ENCODE results near the gene ACRBP. TPM values are rescaled to one million over a fixed set of nuclear protein-coding genes. Genes with fewer than 3 reads are reported as not detected.
A peak's percentile ranks its signal among the peaks of the same experiment; 100 is the strongest.

ACRBP gene
- total and polyA plus RNA-seq, 9 donors: 0.30 to 2.9 (median 0.92) TPM

- Histone ChIP-seq H3K4me1 (ENCODE audit: insufficient read depth) (peaks cover 4% of the 10 kb centered on the region), H3K4me3 (no peak overlapping the region), H3K9me3 (no peaks in the 10 kb centered on the region), H3K36me3 (no peaks in the 10 kb centered on the region), H3K27ac (peak overlapping the region; percentile 87 to 93), H3K27me3 (no peaks in the 10 kb centered on the region)
- peak in 1 of 5 donors; percentile 41 for DNase-seq
- 66 to 77% (median 66%) methylated on average over 7 of the region's 7 CpGs for WGBS, 3 donors
- intact Hi-C loops (cut with DNase I): loop anchor here in 3 of 4 donors (5.0 to 10.0 kb wide), 5 partner anchors 48 to 213 kb away; partner anchors contain the start of genes ING4 (in 2 of the 3), P3H3 (in 1 of the 3) and ZNF384 (in 1 of the 3)
- TF ChIP-seq CTCF (IDR thresholded peaks at IDR 0.05): no peak
- no peak for TF ChIP-seq EP300 (IDR thresholded peaks at IDR 0.05)
- TF ChIP-seq POLR2A (IDR thresholded peaks at IDR 0.05): no peak
These were observed 32.6 kb downstream of the ACRBP start for GRCh38 chr12:6614513-6615172.

- WGBS, 3 donors: 4 to 5% (median 5%) methylated on average over 21 of the region's 21 CpGs
- intact Hi-C loops (cut with DNase I): loop anchor here in 2 of 4 donors (10.0 kb wide), 2 partner anchors 51 to 71 kb away; partner anchors contain the start of genes ING4 (in 1 of the 2) and ZNF384 (in 1 of the 2)
- Histone ChIP-seq H3K27me3 (no peaks in the 10 kb centered on the region), H3K4me1 (ENCODE audit: insufficient read depth) (peaks cover 4% of the 10 kb centered on the region), H3K9me3 (no peaks in the 10 kb centered on the region), H3K27ac (peak overlapping the region; percentile 87 to 93), H3K4me3 (no peak overlapping the region), H3K36me3 (no peaks in the 10 kb centered on the region)
- peak; percentile 94 to 97 (median 97) for DNase-seq
- TF ChIP-seq CTCF (IDR thresholded peaks at IDR 0.05): no peak
- no peak for TF ChIP-seq POLR2A (IDR thresholded peaks at IDR 0.05)
- no peak for TF ChIP-seq EP300 (IDR thresholded peaks at IDR 0.05)
These were observed 33.3 kb downstream of the ACRBP start for GRCh38 chr12:6613776-6614512.

GRCh38 chr12:6613015-6613775 is 34.0 kb downstream of the ACRBP start:
- no peak for TF ChIP-seq EP300 (IDR thresholded peaks at IDR 0.05)
- TF ChIP-seq POLR2A (IDR thresholded peaks at IDR 0.05): peak; percentile 39
- peak in 1 of 3 donors; percentile 24 for TF ChIP-seq CTCF (IDR thresholded peaks at IDR 0.05)
- Histone ChIP-seq H3K36me3 (no peaks in the 10 kb centered on the region), H3K27ac (peak overlapping the region; percentile 92 to 93), H3K4me1 (ENCODE audit: insufficient read depth) (peaks cover 4% of the 10 kb centered on the region), H3K27me3 (no peaks in the 10 kb centered on the region), H3K4me3 (peak overlapping the region; percentile 26), H3K9me3 (no peaks in the 10 kb centered on the region)
- DNase-seq: peak; percentile 89 to 94 (median 92)
- WGBS, 3 donors: 2 to 6% (median 3%) methylated on average over 17 of the region's 17 CpGs
- intact Hi-C loops (cut with DNase I): loop anchor here in 2 of 4 donors (10.0 kb wide), 2 partner anchors 52 to 72 kb away; partner anchors contain the start of genes ING4 (in 1 of the 2) and ZNF384 (in 1 of the 2)

GRCh38 chr12:6612652-6613014 is 34.6 kb downstream of the ACRBP start:
- peaks cover 4% of the 10 kb centered on the region for H3K4me1 ChIP-seq (ENCODE audit: insufficient read depth)
- intact Hi-C loops (cut with DNase I): loop anchor here in 2 of 4 donors (10.0 kb wide), 2 partner anchors 52 to 72 kb away; partner anchors contain the start of genes ING4 (in 1 of the 2) and ZNF384 (in 1 of the 2)
- no peaks in the 10 kb centered on the region for H3K9me3 ChIP-seq
- peak overlapping the region; percentile 26 for H3K4me3 ChIP-seq
- no peaks in the 10 kb centered on the region for H3K36me3 ChIP-seq
- no peak for DNase-seq
- H3K27me3 ChIP-seq: no peaks in the 10 kb centered on the region
- no peak for TF ChIP-seq EP300 (IDR thresholded peaks at IDR 0.05)
- TF ChIP-seq POLR2A (IDR thresholded peaks at IDR 0.05): no peak
- TF ChIP-seq CTCF (IDR thresholded peaks at IDR 0.05): no peak
- H3K27ac ChIP-seq: peak overlapping the region; percentile 92 to 93
- WGBS, 3 donors: 25 to 36% (median 36%) methylated on average over 5 to 7 of the region's 7 CpGs

All from ovary (tissue), 9 donors.